SK-N-SH (cell line): ENCODE results near the gene NAV2. TPM values are rescaled to one million over a fixed set of nuclear protein-coding genes. Genes with fewer than 3 reads are reported as not detected.

Source experiments
- CTCF ChIA-PET: fragments of 300-600, 350-600 bp; formaldehyde crosslinking; extraction: SDS; loops from one replicate; lab custom pipeline; 2021; lab: Yijun Ruan, JAX
- POLR2A ChIA-PET: fragments of 350-600 bp; sonication (Branson Sonifier 250); formaldehyde crosslinking; extraction: SDS; loops from one replicate; lab custom pipeline; 2020; ENCODE audit warnings: antibody characterized with exemption, inconsistent platforms; lab: Yijun Ruan, JAX
- DNase-seq: peaks from one replicate; pipeline ENCODE4 v3.0.0; 2012
- H2AFZ ChIP-seq: fragments of 200-600 bp; sonication (generic); 2 replicates; pipeline ENCODE4 v1.8.1; 2016; ENCODE audit warnings: antibody characterized with exemption, mild to moderate bottlenecking, low read depth
- H3F3A ChIP-seq: fragments of 200-600 bp; sonication (generic); replicated peaks from 2 replicates; pipeline ENCODE3; 2016; ENCODE audit warnings: antibody characterized with exemption, mild to moderate bottlenecking; ENCODE audit not compliant: insufficient read depth
- H3K27ac ChIP-seq, 2 experiments: fragments of 200-500 bp in 1 of 2; fragments of 200-600 bp in 1 of 2; sonication (Bioruptor generic) in 1 of 2; sonication (generic), shearing (Covaris generic) in 1 of 2; 2 replicates each; pipeline versions ENCODE4 v1.5.1 to v1.6.1; 2014 to 2016; ENCODE audit warnings: low read depth in 2 of 2, inconsistent platforms in 1 of 2, low read length in 1 of 2, mild to moderate bottlenecking in 1 of 2, mixed read lengths in 1 of 2
- H3K27me3 ChIP-seq: fragments of 200-600 bp; sonication (generic), shearing (Covaris generic); 2 replicates; pipeline ENCODE4 v1.6.1; 2016; ENCODE audit warnings: mixed run types; ENCODE audit not compliant: insufficient read depth
- H3K36me3 ChIP-seq, 2 experiments: fragments of 200-500 bp in 1 of 2; fragments of 200-600 bp in 1 of 2; sonication (Bioruptor generic) in 1 of 2; sonication (generic) in 1 of 2; replicated peaks in 1 of 2; 2 replicates each; pipeline versions ENCODE3 to v1.5.1; 2014 to 2016; ENCODE audit warnings: low read length in 1 of 2, mild to moderate bottlenecking in 1 of 2; ENCODE audit not compliant: insufficient read depth in 2 of 2, control insufficient read depth in 1 of 2
- H3K4me1 ChIP-seq, 2 experiments: fragments of 200-500 bp in 1 of 2; fragments of 200-600 bp in 1 of 2; sonication (Bioruptor generic) in 1 of 2; sonication (generic), shearing (Covaris generic) in 1 of 2; 2 replicates each; pipeline versions ENCODE4 v1.5.1 to v1.6.1; 2014 to 2016; ENCODE audit warnings: low read depth in 1 of 2, low read length in 1 of 2, mixed run types in 1 of 2; ENCODE audit not compliant: insufficient read depth in 2 of 2, control insufficient read depth in 1 of 2
- H3K4me2 ChIP-seq: fragments of 200-600 bp; sonication (generic), shearing (Covaris generic); 2 replicates; pipeline ENCODE4 v1.6.1; 2017; ENCODE audit warnings: mixed run types
- H3K4me3 ChIP-seq, 2 experiments: fragments of 200-500 bp in 1 of 2; fragments of 200-600 bp in 1 of 2; sonication (Bioruptor generic) in 1 of 2; sonication (generic), shearing (Covaris generic) in 1 of 2; 2 replicates each; pipeline versions ENCODE4 v1.5.1 to v1.8.1; 2014 to 2016; ENCODE audit warnings: low read depth in 2 of 2, inconsistent platforms in 1 of 2, low read length in 1 of 2, mild to moderate bottlenecking in 1 of 2, mixed read lengths in 1 of 2, moderate library complexity in 1 of 2
- H3K79me2 ChIP-seq: fragments of 200-600 bp; sonication (generic); 2 replicates; pipeline ENCODE4 v1.8.1; 2017; ENCODE audit warnings: mild to moderate bottlenecking; ENCODE audit not compliant: insufficient read depth
- H3K9ac ChIP-seq: fragments of 200-600 bp; sonication (generic); 2 replicates; pipeline ENCODE4 v1.6.1; 2017; ENCODE audit warnings: mixed run types
- H3K9me2 ChIP-seq: fragments of 200-600 bp; sonication (generic); 2 replicates; pipeline ENCODE4 v1.6.1; 2017; ENCODE audit warnings: mixed run types
- H3K9me3 ChIP-seq: fragments of 200-600 bp; sonication (generic); 2 replicates; pipeline ENCODE4 v1.6.1; 2017; ENCODE audit warnings: mixed run types, mild to moderate bottlenecking, moderate library complexity
- H4K20me1 ChIP-seq: fragments of 200-600 bp; sonication (generic); 2 replicates; pipeline ENCODE4 v1.6.1; 2017; ENCODE audit warnings: mild to moderate bottlenecking, mixed run types; ENCODE audit not compliant: insufficient read depth
- CTCF ChIP-seq: fragments of 200-600 bp; sonication (generic); IDR thresholded peaks from 2 replicates; pipeline ENCODE4 v1.6.1; 2017; ENCODE audit warnings: antibody characterized with exemption, mild to moderate bottlenecking, moderate library complexity
- ELF1 ChIP-seq: IDR thresholded peaks from 2 replicates; pipeline ENCODE4 v1.4.0; 2012
- EP300 ChIP-seq, 2 experiments: IDR thresholded peaks; 2 replicates each; pipeline versions ENCODE4 v1.4.0 to v1.6.1; 2012; ENCODE audit warnings: borderline replicate concordance in 1 of 2, low read depth in 1 of 2, low read length in 1 of 2
- FOSL2 ChIP-seq: IDR thresholded peaks from 2 replicates; pipeline ENCODE4 v1.4.0; 2012; ENCODE audit warnings: low read depth, mild to moderate bottlenecking, moderate library complexity, borderline replicate concordance
- FOXJ3 ChIP-seq: sonication (generic); formaldehyde crosslinking; IDR thresholded peaks from 2 replicates; pipeline ENCODE4 v1.5.1; 2020; ENCODE audit warnings: mild to moderate bottlenecking, missing genetic modification reagents
- GABPA ChIP-seq: IDR thresholded peaks from 2 replicates; pipeline ENCODE4 v1.4.0; 2012; ENCODE audit warnings: low read depth, mild to moderate bottlenecking
- MEF2A ChIP-seq: IDR thresholded peaks from 2 replicates; pipeline ENCODE4 v1.4.0; 2012; ENCODE audit warnings: low read depth, borderline replicate concordance
- NFIC ChIP-seq: IDR thresholded peaks from 2 replicates; pipeline ENCODE4 v1.4.0; 2012; ENCODE audit warnings: borderline replicate concordance
- POLR2AphosphoS5 ChIP-seq: IDR thresholded peaks from 2 replicates; pipeline ENCODE4 v1.6.1; 2012; ENCODE audit warnings: low read depth, low read length
- RCOR1 ChIP-seq: fragments of 150-350 bp; IDR thresholded peaks from 2 replicates; pipeline ENCODE4 v1.6.1; 2017; ENCODE audit warnings: antibody characterized with exemption, low read length
- REST ChIP-seq: IDR thresholded peaks from 2 replicates; pipeline ENCODE4 v1.6.1; 2012; ENCODE audit warnings: mild to moderate bottlenecking, low read depth, low read length, moderate library complexity
- RFX5 ChIP-seq: IDR thresholded peaks from 2 replicates; pipeline ENCODE4 v1.6.1; 2012; ENCODE audit warnings: mild to moderate bottlenecking, improper control_type of control experiment, low read length
- RXRA ChIP-seq: IDR thresholded peaks from 2 replicates; pipeline ENCODE4 v1.4.0; 2012; ENCODE audit warnings: low read depth, mild to moderate bottlenecking, borderline replicate concordance
- SIN3A ChIP-seq: IDR thresholded peaks from 2 replicates; pipeline ENCODE4 v1.6.1; 2012; ENCODE audit warnings: low read depth, mild to moderate bottlenecking, low read length, moderate library complexity, borderline replicate concordance
- SMC3 ChIP-seq: IDR thresholded peaks from 2 replicates; pipeline ENCODE4 v1.6.1; 2012; ENCODE audit warnings: low read depth, low read length, improper control_type of control experiment
- TAF1 ChIP-seq: IDR thresholded peaks from 2 replicates; pipeline ENCODE4 v1.6.1; 2012; ENCODE audit warnings: low read depth, mild to moderate bottlenecking, low read length, moderate library complexity, borderline replicate concordance
- USF1 ChIP-seq: IDR thresholded peaks from 2 replicates; pipeline ENCODE4 v1.4.0; 2012; ENCODE audit warnings: low read depth, borderline replicate concordance
- USF2 ChIP-seq: fragments of 150-350 bp; IDR thresholded peaks from 2 replicates; pipeline ENCODE4 v1.6.1; 2017; ENCODE audit warnings: antibody characterized with exemption, low read length, low read depth, borderline replicate concordance
- YY1 ChIP-seq: IDR thresholded peaks from 2 replicates; pipeline ENCODE4 v1.4.0; 2012; ENCODE audit warnings: low read depth, mild to moderate bottlenecking
- ZBTB33 ChIP-seq: IDR thresholded peaks from 2 replicates; pipeline ENCODE4 v1.4.0; 2012; ENCODE audit warnings: low read depth, borderline replicate concordance
- polyA plus RNA-seq, 3 experiments: library from polyadenylated mRNA; depleted of rRNA; stranded (reverse); fragments of >200 nt; gene quantifications; 2 replicates each; pipeline ENCODE4 v1.2.3, GENCODE V29; 2012

Gene NAV2
- polyA plus RNA-seq, 1 of the 3 experiments (the other 2 are of a cell fraction) = 26.2 TPM

- Histone ChIP-seq H3K4me1 (peaks cover 0 to 44% of the 10 kb centered on the region in 2 experiments; a peak in 2 of 4 replicates), H3K4me2 (no peak overlapping the region), H2AFZ (no peak overlapping the region), H4K20me1 (peaks cover 83% of the 10 kb centered on the region), H3K9me2 (no peaks in the 10 kb centered on the region), H3K9me3 (no peaks in the 10 kb centered on the region), H3F3A (peaks cover 20% of the 10 kb centered on the region), H3K36me3 (peaks cover 29 to 44% of the 10 kb centered on the region in 2 experiments)
- POLR2A ChIA-PET = interaction anchor here (0.6 to 2.2 kb wide), 3 partner anchors 30 to 195 kb away, joined by 5 to 17 read pairs (median 6); no protein-coding TSS in a partner anchor
- CTCF ChIA-PET = interaction anchor here (0.9 to 2.9 kb wide), 16 partner anchors 7 to 673 kb away, joined by 3 to 85 read pairs (median 14); no protein-coding TSS in a partner anchor
- TF ChIP-seq SIN3A (no peak), ZBTB33 (no peak), REST (no peak), FOXJ3 (no peak), NFIC (no peak), POLR2AphosphoS5 (no peak), USF2 (no peak), SMC3 (no peak), RFX5 (no peak), MEF2A (no peak), RXRA (no peak), RCOR1 (no peak), GABPA (no peak), YY1 (no peak), USF1 (no peak), CTCF (no peak), EP300 (IDR thresholded peaks at IDR 0.05; ENCODE audit: borderline replicate concordance in 1 of 2, low read depth in 1 of 2, low read length in 1 of 2) (no peak), FOSL2 (no peak), ELF1 (no peak), TAF1 (no peak)
- TF ChIP-seq, all 33 proteins: peak for 0
- no peak overlapping the region; a peak in 1 of 4 replicates for H3K27ac ChIP-seq
- no peak for DNase-seq
- H3K9ac ChIP-seq = no peak overlapping the region
- no peak overlapping the region for H3K4me3 ChIP-seq
- no peaks in the 10 kb centered on the region for H3K27me3 ChIP-seq
- peaks cover 93% of the 10 kb centered on the region for H3K79me2 ChIP-seq
Measured at GRCh38 chr11:19744130-19744529, 31.5 kb downstream of the NAV2 start.
